Activated naive CD8-positive, alpha-beta T cell treated with anti-CD3 and anti-CD28 coated beads, Interleukin-2, amount 50 U/mL, for 24 hours (primary cell): ENCODE data around the gene TMEM154.

Experiments
- ATAC-seq: fragments of 150-1000 bp; cut with Tn5 transposase; one replicate; pipeline ENCODE4 v1.10.0; 2021
- DNase-seq: peaks from one replicate; pipeline ENCODE4 v3.0.0; 2021
- H3K27ac Mint-ChIP-seq: one replicate; pipeline ENCODE4 v1.8.0; 2021; ENCODE audit warnings: mild to moderate bottlenecking, mixed read lengths
- H3K27me3 Mint-ChIP-seq: one replicate; pipeline ENCODE4 v1.8.0; 2021; ENCODE audit warnings: mixed read lengths
- H3K36me3 Mint-ChIP-seq: one replicate; pipeline ENCODE4 v1.8.0; 2021; ENCODE audit warnings: low read depth, mixed read lengths
- H3K4me1 Mint-ChIP-seq: one replicate; pipeline ENCODE4 v1.8.0; 2021; ENCODE audit warnings: mixed read lengths
- H3K4me3 Mint-ChIP-seq: one replicate; pipeline ENCODE4 v1.8.0; 2021; ENCODE audit warnings: mild to moderate bottlenecking, moderate library complexity, mixed read lengths
- H3K9me3 Mint-ChIP-seq: one replicate; pipeline ENCODE4 v1.8.0; 2021; ENCODE audit warnings: mixed read lengths

TMEM154 gene

GRCh38 chr4:152571296-152571695 is 108.5 kb downstream of the TMEM154 start:
- Mint-ChIP-seq H3K27me3 (no peaks in the 10 kb centered on the region), H3K9me3 (no peaks in the 10 kb centered on the region), H3K4me1 (no peaks in the 10 kb centered on the region), H3K4me3 (no peak overlapping the region), H3K36me3 (no peaks in the 10 kb centered on the region), H3K27ac (no peak overlapping the region)
- ATAC-seq: no peak
- no peak for DNase-seq
